ENCODE data around the gene BTBD19.
A peak's percentile ranks its signal among the peaks of the same experiment; 100 is the strongest.
"Not testable (repeated sequence)": the region's sequence is repeated elsewhere in the genome, so short reads cannot be mapped to it uniquely, and the experiment has no call there.

The BTBD19 gene

GRCh38 chr1:44788120-44788860 lies 20.0 kb upstream of the BTBD19 start, which contains the start of gene BEST4:
Gene BEST4 (minus strand): TSS chr1:44788170. CDS start chr1:44787705, 465 bp downstream.
- DNase-seq = no peak

DNA sequence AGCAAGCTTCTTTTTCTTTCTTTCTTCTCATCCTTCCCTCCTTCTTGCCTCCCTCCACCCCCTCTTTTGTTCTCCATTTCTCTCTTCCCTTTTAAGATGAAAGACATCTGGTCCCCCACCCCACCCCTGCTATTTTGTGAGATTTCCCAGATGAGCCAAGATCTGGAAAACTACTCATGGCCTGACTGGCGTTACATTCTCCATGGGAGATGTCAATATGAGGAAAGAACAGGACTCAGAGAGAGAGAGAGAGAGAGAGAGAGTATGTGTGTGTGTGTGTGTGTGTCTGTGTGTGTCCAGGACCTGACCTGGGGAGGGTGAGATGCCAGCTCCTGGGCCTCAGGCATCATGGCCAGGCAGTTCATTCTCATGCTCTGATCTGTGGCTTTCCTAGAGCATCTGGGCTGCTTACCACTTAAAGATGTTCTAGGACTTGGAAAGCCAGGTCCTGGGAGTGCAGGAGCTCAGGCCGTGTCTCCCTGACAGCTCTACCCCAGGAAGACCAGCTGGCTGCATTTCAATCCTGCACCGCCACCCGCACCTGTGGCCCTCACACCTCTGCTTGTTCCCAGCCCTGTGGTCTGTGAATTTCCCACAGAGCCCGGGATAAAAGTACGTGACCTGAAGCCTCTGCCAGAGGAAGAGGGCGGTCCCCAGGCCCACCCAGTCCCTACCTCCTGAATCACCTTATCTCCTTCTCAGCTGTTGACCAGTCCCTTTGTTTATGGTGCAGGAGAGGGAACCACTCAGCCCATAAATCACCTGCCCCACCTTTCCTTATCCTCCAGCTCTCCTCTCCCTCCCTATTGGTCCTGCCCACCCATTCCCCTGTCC lies 17.1 kb upstream of the BTBD19 start:
- no peak for DNase-seq

- DNase-seq = no peak
Observed at GRCh38 chr1:44792736-44793502, 15.4 kb upstream of the BTBD19 start.

- not testable (repeated sequence) for DNase-seq
Observed at GRCh38 chr1:44797886-44798285, 10.4 kb upstream of the BTBD19 start.

GRCh38 chr1:44798481-44799365 lies 9.6 kb upstream of the BTBD19 start:
- DNase-seq = no peak

DNA sequence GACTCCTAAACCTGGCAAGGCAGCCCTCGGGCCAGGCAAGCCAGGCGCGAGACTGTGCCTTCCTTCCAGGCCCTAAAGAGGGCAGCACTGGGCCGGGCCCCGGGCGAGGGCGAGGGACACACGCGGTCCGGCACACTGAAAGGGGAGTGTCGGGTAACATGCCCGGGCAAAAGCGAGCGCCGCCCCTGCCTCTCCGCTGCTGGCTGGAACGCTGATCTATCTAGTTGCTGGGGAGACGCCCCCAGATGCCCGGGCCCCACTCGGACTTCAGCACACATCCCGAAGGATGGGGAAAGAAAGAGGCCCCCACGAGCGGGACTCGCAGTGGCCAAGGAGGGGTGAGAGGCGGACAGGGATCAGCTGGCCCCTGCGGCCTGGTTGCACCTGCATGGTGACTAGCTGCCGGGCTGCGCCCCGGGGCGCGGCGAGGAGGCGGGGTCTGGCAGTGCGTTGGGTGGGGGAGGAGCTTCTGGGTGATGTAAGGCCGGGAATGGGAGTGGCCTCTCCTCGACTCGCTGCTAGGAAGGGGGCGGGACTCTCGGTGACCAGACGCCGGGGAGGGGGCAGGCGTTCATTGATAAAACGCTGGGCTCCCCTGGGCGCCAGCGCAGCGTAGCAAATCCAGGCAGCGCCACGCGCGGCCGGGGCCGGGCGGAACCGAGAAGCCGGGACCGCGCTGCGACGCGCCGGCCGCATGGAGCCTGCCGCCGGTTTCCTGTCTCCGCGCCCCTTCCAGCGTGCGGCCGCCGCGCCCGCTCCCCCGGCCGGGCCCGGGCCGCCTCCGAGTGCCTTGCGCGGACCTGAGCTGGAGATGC lies 8.3 kb upstream of the BTBD19 start, which contains the start of gene PLK3:
PLK3 (plus strand) TSS at position 608 of the 815 bp plus-strand sequence; CDS start at position 695, 87 bp downstream.
- peak; percentile 99 for DNase-seq

DNA sequence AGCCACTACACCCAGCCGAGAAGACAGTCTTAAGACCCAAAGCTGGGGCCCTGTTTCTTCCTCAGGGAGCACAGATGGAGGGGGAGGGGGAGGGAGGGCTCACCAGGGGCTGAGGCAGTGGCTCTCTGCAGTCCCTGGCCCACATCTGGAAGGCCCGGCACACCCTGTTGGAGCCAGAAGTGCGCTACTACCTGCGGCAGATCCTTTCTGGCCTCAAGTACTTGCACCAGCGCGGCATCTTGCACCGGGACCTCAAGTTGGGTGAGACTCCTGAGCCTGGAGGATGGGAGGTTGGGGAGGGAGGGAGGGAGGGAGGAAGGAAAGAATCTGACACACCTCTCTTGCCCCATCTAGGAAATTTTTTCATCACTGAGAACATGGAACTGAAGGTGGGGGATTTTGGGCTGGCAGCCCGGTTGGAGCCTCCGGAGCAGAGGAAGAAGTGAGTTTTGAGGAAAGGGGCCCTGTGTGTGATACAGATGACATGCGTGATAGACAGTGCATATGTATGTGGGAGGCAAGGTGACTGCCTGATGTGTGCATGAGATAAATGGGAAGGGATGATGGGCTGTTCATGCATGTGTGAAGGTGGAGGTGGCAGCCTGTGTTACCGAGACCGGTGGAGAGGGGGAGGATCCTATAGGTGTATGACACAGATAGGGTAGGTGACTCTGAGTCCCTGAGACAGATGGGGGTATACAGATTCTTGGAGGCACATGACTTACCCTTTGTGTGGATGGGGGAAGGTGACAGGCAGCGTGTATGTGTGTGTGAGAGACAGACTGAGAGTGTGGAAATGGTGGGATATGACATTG lies 6.6 kb upstream of the BTBD19 start:
- DNase-seq = no peak

DNA sequence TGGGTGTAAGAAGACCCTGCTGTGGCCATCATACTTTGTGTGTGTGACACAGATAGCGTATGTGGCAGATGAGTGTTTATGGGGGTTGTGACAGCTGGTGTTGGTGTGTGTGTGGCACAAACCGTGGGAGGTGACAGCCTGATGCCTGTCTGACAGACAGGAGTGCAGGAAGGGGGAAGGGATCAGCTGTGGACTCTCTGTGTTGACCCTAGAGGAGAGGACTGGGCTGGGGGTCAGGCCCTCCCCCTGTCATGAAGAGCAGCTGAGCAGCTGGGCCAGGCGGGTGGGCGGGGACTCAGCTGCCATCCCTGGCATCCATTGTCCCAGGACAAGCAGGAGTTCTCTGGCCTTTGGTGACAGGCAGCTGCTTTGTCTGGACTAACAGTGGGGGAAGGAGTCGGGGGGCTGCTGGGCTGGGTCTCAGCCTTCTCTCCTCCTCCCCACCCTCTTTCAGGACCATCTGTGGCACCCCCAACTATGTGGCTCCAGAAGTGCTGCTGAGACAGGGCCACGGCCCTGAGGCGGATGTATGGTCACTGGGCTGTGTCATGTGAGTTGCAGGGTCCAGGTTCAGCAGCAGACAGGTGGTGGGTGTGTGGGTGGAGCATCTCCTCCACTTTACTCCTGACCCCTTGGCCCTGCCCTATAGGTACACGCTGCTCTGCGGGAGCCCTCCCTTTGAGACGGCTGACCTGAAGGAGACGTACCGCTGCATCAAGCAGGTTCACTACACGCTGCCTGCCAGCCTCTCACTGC lies 5.8 kb upstream of the BTBD19 start:
- no peak for DNase-seq

DNA sequence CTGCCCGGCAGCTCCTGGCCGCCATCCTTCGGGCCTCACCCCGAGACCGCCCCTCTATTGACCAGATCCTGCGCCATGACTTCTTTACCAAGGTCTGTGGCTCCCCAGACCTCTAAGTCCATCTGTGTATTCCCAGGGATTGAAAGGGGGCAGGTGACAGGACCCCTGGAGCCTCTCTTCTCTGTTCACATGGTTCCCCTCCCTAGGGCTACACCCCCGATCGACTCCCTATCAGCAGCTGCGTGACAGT lies 5.3 kb upstream of the BTBD19 start:
- DNase-seq = no peak

DNA sequence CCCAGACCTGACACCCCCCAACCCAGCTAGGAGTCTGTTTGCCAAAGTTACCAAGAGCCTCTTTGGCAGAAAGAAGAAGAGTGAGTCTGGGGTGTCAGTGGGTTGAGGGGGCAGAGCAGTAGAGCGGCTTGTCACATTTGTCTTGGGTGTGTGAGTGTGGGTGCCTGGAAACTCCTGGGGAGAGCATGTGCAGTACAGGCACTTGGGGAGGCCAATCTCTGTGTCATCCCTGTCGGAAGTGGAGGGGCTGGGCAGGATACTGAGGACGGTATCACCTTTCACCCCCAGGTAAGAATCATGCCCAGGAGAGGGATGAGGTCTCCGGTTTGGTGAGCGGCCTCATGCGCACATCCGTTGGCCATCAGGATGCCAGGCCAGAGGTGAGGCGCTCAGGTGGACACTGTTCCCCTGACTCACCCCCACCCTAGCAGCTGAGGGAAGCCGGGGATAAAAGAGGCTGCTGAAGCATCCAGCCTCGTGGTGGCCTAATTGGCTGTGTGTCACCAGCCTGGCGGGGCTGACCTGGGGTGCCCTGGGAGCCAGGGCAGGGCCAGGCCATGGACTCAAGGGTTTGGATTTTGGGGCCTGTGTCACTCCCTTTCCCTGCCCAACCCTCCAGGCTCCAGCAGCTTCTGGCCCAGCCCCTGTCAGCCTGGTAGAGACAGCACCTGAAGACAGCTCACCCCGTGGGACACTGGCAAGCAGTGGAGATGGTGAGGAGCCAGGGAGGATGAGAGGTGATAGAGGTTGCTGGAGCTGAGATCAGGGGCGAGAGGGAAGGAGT lies 4.8 kb upstream of the BTBD19 start:
- no peak for DNase-seq

DNA sequence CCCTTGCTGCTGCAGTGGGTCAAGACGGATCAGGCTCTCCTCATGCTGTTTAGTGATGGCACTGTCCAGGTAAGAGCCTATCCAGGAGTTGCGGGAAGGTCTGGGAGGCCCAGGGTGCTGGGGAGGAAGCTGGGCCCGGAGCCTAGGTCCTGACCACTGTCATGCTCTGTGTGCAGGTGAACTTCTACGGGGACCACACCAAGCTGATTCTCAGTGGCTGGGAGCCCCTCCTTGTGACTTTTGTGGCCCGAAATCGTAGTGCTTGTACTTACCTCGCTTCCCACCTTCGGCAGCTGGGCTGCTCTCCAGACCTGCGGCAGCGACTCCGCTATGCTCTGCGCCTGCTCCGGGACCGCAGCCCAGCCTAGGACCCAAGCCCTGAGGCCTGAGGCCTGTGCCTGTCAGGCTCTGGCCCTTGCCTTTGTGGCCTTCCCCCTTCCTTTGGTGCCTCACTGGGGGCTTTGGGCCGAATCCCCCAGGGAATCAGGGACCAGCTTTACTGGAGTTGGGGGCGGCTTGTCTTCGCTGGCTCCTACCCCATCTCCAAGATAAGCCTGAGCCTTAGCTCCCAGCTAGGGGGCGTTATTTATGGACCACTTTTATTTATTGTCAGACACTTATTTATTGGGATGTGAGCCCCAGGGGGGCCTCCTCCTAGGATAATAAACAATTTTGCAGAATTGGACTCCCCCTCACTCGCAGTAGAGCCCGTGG lies 2.9 kb upstream of the BTBD19 start:
- DNase-seq = no peak

- DNase-seq = no peak
Observed at GRCh38 chr1:44806025-44806703, 2.2 kb upstream of the BTBD19 start.

GRCh38 chr1:44806704-44807363 lies 1.5 kb upstream of the BTBD19 start, which contains the start of gene DYNLT4:
Gene DYNLT4 (minus strand): TSS chr1:44807351. CDS start chr1:44806668, 683 bp downstream.
- DNase-seq = no peak

GRCh38 chr1:44807364-44808062 lies 810 bp upstream of the BTBD19 start:
- peak; percentile 92 for DNase-seq

DNA sequence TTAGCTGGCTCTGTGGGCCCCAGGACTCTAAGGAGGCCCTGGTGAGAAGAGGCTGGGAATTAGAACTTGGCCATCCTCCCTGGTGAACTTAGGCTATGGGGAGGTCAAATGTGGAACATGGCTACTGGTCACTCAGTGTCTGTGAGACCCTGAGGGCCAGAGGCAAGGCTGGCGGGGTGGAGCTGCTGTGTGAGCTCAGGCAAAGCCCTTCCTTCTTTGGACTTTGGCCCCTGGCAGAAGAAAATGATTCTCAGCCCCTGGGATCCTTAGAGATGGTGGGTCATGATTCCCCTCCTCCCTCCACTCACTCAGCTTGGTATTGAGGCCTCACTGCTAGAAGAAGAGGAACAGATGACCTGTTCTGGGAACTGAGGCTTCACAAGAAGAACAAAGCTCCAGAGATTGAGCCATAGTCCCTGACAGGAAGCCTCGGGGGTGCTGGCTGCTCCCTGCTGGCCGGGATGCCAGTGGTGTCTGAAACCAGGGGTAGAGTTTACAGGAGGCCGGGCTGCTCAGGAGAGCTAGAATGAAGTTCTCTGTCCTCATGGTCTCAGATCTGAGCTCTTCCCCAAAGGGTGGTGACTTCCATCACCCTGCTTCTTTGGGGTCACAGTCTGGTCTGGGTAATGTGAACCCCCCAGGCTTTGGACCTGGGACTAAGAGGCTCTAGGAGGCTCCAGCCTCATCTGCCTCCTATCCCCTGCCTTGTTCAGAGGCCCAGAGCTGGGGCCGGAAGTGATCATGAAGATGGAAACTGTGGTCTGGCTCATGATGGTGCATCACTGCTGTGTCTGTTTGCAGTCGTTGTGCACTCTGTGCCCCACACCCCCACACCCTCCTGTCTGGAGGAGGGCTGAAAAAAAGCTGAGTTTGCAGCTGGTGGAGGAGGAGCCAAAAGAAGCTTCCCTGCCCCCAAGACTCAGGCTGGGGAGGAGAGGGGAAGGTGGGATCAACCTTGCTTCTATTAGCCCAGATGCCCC lies 905 bp downstream of the BTBD19 start:
- no peak for DNase-seq
